ENCODE measurements around the gene MRPL46. TPM values are rescaled to one million over a fixed set of nuclear protein-coding genes. Genes with fewer than 3 reads are reported as not detected.

MRPL46 gene
- total RNA-seq: 25.9 and 28.2 TPM in 2 replicates
- long read RNA-seq, transcript MRPL46-201 (4 exons, 1,019 nt): major isoform, 16 of 23 reads
- long read RNA-seq, partial matches to known transcripts: 1 of 23 reads
- long read RNA-seq, other reads (novel, unspliced or antisense): 6 of 23 reads

GRCh38 chr15:88467073-88467934, at the start of gene MRPL46, which contains the start of gene MRPS11:
TSS of gene MRPL46 (minus strand) at chr15:88467388. CDS start at chr15:88467377, 11 bp downstream.
TSS of gene MRPS11 (plus strand) at chr15:88467708. CDS start at chr15:88467718, 10 bp downstream.
- Mint-ChIP-seq H3K4me3 (peak within 1 kb of the TSS; percentile 97), H3K27me3 (ENCODE audit: low read depth) (no peaks in the 10 kb centered on the region), H3K4me1 (peaks cover 20% of the 10 kb centered on the region), H3K9me3 (no peaks in the 10 kb centered on the region), H3K27ac (ENCODE audit: unreplicated experiment) (peak within 1 kb of the TSS; percentile 100), H3K36me3 (ENCODE audit: low read depth) (peaks cover 5% of the 10 kb centered on the region)
- DNase-seq (ENCODE audit: low read depth, low spot score): peak; percentile 87
- no peak for TF ChIP-seq CTCF (conservative IDR thresholded peaks at IDR 0.05)

- H3K36me3 Mint-ChIP-seq (ENCODE audit: low read depth): peaks cover 22% of the 10 kb centered on the region
- H3K27me3 Mint-ChIP-seq (ENCODE audit: low read depth): no peaks in the 10 kb centered on the region
- no peak overlapping the region for H3K4me3 Mint-ChIP-seq
- no peak for TF ChIP-seq CTCF (conservative IDR thresholded peaks at IDR 0.05)
- H3K9me3 Mint-ChIP-seq: no peaks in the 10 kb centered on the region
- no peak for DNase-seq (ENCODE audit: low read depth, low spot score)
- no peaks in the 10 kb centered on the region for H3K4me1 Mint-ChIP-seq
- H3K27ac Mint-ChIP-seq (ENCODE audit: unreplicated experiment): no peak overlapping the region
Measured at GRCh38 chr15:88513195-88513594, 46.0 kb upstream of the MRPL46 start.

- H3K27ac Mint-ChIP-seq (ENCODE audit: unreplicated experiment): no peak overlapping the region
Measured at GRCh38 chr15:88512601-88513000, 45.4 kb upstream of the MRPL46 start.

GRCh38 chr15:88512078-88512477, 44.9 kb upstream of the MRPL46 start:
- Mint-ChIP-seq H3K9me3 (no peaks in the 10 kb centered on the region), H3K36me3 (ENCODE audit: low read depth) (peaks cover 24% of the 10 kb centered on the region), H3K4me3 (no peak overlapping the region), H3K27ac (ENCODE audit: unreplicated experiment) (no peak overlapping the region), H3K27me3 (ENCODE audit: low read depth) (no peaks in the 10 kb centered on the region), H3K4me1 (no peaks in the 10 kb centered on the region)
- DNase-seq (ENCODE audit: low read depth, low spot score): no peak
- TF ChIP-seq CTCF (conservative IDR thresholded peaks at IDR 0.05): no peak

More at GRCh38 chr15:88512601-88513000, 45.4 kb upstream of the MRPL46 start:
- H3K4me3 Mint-ChIP-seq: no peak overlapping the region
- H3K36me3 Mint-ChIP-seq (ENCODE audit: low read depth): peaks cover 22% of the 10 kb centered on the region
- no peaks in the 10 kb centered on the region for H3K27me3 Mint-ChIP-seq (ENCODE audit: low read depth)
- TF ChIP-seq CTCF (conservative IDR thresholded peaks at IDR 0.05): no peak
- no peak for DNase-seq (ENCODE audit: low read depth, low spot score)
- no peaks in the 10 kb centered on the region for H3K4me1 Mint-ChIP-seq
- H3K9me3 Mint-ChIP-seq: no peaks in the 10 kb centered on the region

GRCh38 chr15:88511161-88511560, 44.0 kb upstream of the MRPL46 start:
- no peaks in the 10 kb centered on the region for H3K4me1 Mint-ChIP-seq
- no peak overlapping the region for H3K27ac Mint-ChIP-seq (ENCODE audit: unreplicated experiment)
- H3K4me3 Mint-ChIP-seq: no peak overlapping the region
- TF ChIP-seq CTCF (conservative IDR thresholded peaks at IDR 0.05): no peak
- H3K36me3 Mint-ChIP-seq (ENCODE audit: low read depth): peaks cover 24% of the 10 kb centered on the region
- H3K27me3 Mint-ChIP-seq (ENCODE audit: low read depth): no peaks in the 10 kb centered on the region
- DNase-seq (ENCODE audit: low read depth, low spot score): no peak
- H3K9me3 Mint-ChIP-seq: no peaks in the 10 kb centered on the region

Measured in neural crest cell (in vitro differentiated cells).